ENCODE data around the gene GPX5.

The GPX5 gene

DNA sequence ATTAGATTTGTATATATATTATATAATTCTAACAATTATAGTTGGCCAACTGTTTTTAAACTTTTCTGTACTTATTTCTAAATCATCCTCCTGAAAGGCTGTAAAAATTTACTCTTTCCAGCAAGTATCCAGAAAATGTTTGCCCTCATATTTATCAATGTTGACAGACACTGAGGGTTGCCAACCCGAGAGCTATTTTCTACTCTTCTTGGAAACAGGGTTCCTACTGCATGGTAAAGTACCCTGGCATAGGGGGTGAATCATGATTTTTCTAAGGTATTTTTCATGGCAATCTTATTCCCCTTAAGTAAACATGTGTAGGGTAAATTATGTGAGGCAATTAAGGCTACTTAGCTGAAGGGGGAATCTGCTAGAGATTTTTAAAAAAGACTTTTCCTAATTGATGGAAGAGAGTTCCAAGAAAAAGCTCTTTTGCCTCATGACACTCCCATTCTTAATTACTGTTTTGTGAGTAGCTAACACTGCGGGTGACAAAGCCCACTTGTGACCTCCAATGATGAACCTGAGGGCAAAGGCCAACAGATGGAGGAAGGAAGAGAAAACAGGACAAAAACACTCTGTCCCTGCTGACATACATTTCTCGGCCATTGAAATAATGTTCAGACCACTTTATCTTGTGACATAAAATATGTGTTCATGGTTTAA, 37.9 kb downstream of the GPX5 start:
- no peak for DNase-seq

DNA sequence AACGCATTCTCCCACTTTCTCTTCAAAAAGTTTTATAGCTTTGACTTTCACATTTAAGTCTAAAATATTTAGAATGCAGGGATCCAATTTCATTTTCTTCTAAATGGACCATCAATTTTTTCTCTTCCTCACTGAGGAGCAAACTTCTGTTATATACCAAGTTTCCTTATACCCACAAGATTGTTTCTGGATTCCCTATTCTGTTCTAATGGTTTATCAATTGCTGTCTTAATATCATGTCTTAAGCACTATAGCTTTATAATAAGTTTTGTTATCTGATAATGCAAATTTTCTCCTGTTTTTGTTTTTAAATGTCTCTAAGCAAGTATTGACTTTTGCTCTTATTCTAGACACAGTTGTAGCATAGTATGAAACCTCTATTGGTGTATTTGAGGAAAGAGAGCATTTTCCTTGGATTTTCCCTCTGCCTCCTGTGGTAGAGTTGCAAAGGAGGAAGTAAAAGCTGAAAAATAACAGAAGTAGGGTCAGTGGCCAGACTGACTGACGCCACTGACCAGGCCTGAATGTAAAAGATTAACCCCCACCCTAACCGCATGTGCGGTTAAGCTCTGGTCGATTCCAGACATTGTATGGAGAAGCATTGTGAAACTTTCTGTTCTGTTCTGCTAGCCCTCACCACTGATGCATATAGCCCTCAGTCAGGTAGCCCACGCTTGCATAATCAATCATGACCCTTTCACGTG, 40.3 kb downstream of the GPX5 start:
- no peak for DNase-seq

DNA sequence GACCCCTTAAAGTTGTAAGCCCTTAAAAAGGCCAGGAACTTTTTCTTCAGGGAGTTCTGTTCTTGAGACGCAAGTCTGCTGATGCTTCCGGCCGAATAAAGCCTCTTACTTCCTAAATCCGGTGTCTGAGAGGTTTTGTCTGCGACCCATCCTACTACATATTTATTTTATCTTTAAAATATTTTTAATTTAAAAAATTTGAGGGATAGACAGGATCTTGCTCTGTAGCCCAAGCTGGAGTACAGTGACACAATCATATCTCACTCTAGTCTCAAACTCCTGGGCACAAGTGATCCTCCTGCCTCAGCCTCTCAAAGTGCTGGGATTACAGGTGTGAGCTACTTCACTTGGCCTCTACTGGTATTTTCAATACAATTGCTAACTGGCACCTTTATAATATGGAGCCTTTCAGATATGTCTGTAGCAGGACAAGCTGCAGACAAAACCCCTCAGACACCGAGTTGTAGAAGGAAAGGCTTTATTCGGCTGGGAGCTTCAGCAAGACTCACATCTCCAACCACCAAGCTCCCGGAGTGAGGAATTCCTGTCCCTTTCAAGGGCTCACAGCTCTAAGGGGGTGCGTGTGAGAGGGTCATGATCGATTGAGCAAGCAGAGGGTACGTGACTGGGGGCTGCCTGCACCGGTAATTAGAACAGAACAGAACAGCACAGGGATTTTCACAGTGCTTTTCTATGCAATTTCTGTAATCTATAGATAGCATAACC, 41.0 kb downstream of the GPX5 start:
- DNase-seq: no peak

DNA sequence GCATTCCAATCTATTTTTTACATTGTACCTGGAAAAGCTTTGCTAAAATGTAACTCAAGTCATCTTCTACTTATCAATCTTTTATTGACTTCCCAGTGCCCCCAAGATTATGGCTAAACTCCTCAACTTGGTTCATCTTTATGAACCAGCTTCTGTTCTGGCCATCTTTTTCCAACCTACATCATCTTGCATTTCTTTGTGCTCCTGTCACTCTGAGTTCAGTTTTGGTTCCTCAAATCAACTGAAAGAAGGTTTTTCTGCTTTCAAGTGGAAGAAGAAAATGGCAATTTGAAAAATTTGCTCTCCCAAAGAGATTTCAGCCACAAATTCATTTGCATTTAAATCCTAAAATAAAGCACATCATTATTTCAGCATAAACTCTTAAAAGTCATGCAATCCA, 41.8 kb downstream of the GPX5 start:
- DNase-seq: no peak

DNA sequence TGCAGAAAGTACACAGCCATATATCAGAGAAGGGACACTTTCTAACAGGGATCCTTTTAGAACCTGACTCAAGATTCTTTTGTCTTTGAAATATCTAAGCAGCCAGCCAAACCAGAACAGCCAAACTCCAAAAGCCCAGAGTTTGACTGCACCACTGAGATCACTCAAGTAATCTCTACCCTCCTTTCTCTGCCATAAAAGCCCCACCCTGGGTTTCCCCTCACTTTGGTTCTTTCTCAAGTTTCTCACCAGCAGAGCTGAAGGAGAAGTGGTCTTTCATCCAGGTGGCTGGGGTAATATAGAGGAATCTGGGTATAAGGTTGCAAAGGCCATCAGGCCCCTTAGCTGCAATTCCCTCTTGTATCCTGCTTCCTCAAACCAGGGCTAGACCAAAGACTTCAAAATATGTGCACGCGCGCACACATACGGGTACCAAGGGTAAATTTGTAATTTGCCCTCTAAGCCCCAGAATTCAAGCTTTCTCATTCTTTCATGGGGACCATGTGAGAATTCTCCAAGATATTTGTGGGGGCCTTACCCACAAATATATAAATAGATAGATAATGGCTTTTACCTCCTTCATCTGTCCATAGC, 42.9 kb downstream of the GPX5 start:
- no peak for DNase-seq

DNA sequence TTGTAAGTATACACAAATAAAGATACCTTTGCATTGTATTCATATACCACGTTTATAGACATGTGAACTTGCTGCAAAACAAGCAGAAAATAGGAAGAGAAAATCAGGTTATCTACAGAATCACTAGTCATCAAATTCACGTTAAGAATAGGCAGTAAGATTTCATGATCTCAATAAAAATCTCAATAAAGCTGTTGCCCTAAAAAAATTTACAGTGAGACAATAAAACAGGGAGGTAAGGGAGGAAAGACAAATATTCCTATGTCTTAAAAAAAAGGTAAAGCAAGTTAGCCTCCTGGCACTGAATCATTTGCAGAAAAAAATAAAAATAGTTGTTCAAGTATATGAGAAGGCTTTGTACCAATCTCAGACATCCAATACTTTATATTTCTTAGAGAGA, 44.1 kb downstream of the GPX5 start:
- DNase-seq: no peak

DNA sequence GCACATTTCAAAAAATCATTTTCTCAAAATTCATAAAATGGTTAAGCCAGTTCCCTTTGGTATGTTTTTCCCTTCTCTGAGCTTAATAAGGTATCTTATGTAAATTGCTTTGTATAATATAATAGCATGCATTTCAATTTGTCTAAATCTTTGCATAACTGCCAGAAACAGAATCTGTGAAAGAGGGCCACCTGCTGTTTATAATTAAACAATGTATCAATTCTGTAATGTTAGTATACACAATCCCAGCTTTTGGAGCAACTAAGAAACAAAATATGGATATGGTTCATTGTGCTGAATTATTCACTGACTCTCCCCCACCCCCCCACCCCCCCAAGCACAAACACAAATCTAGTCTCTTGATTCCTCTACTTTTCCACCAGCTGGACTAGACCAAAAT, 54.8 kb downstream of the GPX5 start:
- DNase-seq: peak in 1 of 2 experiments; percentile 31

DNA sequence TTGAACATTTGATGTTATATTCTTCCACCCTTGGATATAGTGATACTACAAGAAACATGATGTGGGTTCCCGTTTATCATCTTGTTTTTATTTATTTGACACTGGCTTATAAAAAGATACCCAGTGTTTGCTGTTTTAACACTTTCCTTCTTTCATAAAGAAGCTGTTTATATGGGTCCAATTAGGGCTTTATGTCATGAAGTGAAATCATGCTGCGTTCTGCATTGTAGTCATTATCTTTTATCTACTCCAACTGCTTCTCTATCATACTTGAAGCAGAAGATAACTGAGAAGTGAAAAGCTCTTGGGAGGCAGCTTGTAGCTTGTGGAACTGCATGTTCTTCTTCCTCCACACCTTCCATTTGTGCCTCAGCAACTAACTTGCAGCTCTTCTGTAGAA, 57.8 kb downstream of the GPX5 start:
- no peak for DNase-seq
